GM18870 (cell line): Measurements from ENCODE around the gene URGCP.
"Not testable (repeated sequence)": the region's sequence is repeated elsewhere in the genome, so short reads cannot be mapped to it uniquely, and the experiment has no call there.

Experiments
- ATAC-seq: cut with Tn5 transposase; IDR thresholded peaks from one replicate; pipeline ENCODE4 v1.9.1; 2021; ENCODE audit warnings: moderate library complexity; ENCODE audit not compliant: unreplicated experiment

URGCP gene

DNA sequence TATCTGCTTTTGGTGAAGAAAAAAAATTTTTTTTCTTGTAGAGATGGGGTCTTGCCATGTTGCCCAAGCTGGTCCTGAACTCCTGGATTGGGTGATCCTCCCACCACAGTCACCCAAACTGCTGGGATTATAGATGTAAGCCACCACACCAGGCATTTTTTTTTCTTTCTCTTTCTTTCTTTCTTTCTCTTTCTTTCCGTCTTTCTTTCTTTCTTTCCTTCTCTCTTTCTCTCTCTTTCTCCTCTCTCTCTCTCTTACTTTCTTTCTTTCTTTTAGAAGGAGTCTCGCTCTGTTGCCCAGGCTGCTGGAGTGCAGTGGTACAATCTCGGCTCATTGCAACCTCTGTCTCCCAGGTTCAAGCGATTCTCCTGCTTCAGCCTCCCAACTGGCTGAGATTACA, 16.3 kb upstream of the URGCP start:
- ATAC-seq, result no peak

DNA sequence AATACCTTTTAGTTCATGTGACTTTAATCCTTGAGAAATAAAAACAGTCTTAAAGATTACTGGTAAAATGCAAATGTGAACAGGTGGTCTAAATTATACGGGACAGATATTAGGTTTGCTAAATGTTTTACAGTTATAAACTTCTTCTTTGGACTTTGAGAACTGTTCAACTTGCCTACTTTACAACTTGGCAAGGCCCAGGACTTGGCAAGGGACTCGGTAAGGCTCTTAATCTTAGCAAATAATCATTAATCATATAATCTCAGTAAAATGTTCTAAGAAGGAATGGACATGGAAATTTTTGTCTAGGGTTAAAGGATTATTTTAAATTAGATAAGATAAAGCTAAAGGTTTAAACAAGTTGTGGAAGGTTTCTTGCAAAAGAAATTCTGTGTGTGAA, 15.0 kb upstream of the URGCP start:
- ATAC-seq, result no peak

- no peak for ATAC-seq
Observed at GRCh38 chr7:43915907-43916306, 9.5 kb upstream of the URGCP start.

DNA sequence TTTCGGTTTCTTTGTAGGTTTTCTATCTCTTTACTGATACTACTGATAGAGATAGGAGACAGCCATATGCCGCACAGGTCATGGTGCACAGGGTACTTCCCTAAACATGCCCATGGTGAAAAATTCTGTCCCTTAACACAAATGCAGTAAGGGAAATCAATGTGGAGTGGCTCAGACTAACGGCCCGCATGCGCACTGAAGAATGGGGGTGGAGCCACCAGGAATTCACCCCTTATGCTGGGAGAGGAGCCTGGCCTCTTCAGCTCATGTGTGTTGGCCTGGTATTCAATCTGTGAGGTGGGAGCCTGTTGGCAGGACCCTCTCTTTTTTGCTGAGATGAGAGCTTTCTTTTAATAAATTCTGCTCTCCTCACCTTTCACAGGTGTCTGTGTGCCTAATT, 8.4 kb upstream of the URGCP start:
- no peak for ATAC-seq

GRCh38 chr7:43905956-43906330, 453 bp downstream of the URGCP start:
- ATAC-seq, result no peak

GRCh38 chr7:43905209-43905946, 1.0 kb downstream of the URGCP start:
- no peak for ATAC-seq

GRCh38 chr7:43904533-43905208, 1.7 kb downstream of the URGCP start:
- no peak for ATAC-seq

GRCh38 chr7:43902542-43903054, 3.8 kb downstream of the URGCP start:
- no peak for ATAC-seq

DNA sequence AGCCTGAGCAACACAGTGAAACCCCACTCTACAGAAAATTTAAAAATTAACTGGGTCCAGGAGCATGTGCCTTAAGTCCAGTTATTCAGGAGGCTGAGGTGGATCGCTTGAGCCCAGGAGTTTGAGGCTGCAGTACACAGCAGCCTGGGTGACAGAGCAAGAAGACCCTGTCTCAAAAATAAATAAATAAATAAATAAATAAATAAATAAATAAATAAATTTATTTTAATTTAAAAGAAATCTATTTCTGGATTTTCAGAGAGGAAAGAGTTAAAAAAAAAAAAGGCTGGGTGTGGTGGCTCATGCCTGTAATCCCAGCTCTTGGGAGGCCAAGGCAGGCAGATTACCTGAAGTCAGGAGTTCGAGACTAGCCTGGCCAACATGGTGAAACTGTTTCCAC, 7.8 kb downstream of the URGCP start:
- not testable (repeated sequence) for ATAC-seq

DNA sequence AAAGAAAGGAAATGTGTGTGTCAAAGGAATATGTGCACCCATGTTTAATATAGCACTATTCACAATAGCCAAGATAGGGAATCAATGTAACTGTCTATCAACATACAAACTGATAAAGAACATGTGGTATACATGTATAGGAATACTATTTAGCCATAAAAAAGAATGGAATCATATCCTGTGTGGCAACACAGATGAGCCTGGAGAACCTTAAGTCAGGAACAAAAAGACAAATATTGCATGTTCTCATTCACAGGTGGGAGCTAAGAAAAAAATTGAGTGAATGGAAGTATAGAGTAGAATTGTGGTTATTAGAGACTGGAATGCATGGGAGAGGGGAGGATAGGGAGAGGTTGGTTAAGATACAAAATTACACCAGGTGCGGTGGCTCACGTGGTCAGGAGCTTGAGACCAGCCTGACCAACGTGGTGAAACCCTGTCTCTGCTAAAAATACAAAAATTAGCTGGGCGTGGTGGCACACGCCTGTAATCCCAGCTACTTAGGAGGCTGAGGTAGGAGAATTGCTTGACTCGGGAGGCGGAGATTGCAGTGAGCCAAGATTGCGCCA, 10.5 kb downstream of the URGCP start:
- no peak for ATAC-seq

DNA sequence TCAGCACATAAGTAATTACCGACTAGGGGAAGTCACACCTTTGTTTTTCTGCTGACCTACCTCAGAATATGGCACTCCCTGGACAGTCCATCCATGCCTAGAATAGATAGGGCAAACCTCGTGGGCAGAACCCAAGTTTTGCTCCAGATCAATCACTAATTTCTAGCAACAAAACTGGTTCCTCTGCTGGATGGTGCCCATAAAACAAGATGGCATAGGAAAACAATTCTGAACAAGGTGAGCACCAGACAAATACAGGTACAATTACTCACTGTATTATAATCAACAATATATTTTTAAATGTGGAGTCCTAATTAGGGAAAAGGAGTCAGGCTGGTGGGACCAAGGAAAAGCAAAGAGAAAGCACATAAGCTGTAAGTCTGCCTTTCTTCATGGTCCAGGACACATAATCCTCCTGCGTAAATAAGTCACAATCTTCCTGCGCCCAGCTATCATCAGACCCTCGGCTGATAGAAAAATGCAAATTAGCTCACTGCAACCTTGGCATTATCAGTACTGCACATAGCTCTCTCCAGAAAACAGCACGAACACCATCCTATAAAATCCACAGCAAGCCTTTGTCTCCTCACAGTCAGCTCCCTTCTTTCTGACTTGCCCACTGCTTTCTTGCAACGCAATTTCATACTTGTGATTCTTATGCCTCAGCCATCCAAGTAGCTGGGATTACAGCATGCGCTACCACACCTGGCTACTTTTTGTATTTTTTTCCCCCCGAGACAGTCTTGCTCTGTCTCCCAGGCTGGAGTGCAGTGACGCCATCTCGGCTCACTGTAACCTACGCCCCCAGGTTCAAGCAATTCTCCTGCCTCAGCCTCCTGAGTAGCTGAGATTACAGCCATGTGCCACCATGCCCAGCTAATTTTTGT, 15.1 kb downstream of the URGCP start:
- ATAC-seq, result no peak

DNA sequence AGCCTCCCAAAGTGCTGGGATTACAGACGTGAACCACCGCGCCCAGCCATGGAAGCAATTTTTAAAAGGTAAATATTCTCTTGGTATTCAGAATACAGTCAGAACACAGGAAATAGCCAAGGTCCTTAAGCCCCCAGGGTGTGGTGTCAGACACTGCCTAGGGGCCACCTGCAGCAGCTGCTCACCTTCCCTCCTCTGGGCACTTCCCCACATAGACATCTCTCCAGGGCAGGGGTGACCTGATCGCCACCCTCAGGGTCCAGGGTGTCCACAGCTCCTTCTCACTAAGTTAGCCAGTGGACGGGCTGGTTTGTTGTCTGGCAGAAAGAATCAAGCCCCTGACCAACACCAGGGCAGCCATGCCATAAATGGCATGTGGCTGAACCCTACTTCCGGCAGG, 15.9 kb downstream of the URGCP start:
- ATAC-seq, result no peak

DNA sequence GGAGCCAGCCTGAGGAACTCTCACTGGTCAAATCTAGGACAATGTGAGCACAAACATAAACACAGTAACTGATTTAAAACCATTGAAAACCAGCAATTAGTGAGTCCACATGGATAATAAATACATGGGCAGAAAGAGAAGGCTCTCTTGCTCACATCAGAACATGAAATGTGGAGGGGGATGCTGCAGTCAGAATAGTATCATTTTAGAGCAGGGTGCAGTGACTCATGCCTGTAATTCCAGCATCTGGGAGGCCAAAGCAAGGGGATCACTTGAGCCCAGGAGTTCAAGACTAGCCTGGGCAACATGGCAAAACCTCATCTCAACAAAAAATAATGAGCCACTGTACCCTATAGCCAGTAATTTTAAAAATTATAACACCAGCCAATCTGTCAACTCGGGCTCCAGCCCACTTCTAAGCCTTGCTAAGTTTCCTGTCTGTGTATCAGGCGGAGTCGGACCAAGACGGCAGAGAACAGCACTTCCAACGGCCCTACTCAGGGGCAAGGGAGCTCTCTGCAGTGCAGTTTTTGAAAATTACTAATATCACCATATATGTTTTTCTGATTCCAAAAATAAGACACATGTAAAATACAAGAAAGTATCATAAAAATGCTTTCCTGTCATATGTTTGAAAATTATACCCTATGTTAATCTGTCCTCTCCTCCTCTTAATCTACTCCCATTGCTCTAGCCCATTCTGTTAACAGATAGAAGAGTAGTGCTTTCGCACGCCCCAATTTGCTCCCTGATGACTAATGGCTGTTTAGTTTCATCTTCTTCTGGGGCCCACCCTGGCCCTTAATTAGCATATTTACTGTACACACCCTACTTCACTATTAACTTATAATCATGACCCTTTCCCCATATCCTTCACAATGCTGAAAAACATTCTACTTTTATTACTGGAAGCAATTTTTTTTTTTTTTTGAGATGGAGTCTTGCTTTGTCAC, 17.1 kb downstream of the URGCP start:
- no peak for ATAC-seq

GRCh38 chr7:43884617-43885016, 21.8 kb downstream of the URGCP start:
- ATAC-seq, result no peak

DNA sequence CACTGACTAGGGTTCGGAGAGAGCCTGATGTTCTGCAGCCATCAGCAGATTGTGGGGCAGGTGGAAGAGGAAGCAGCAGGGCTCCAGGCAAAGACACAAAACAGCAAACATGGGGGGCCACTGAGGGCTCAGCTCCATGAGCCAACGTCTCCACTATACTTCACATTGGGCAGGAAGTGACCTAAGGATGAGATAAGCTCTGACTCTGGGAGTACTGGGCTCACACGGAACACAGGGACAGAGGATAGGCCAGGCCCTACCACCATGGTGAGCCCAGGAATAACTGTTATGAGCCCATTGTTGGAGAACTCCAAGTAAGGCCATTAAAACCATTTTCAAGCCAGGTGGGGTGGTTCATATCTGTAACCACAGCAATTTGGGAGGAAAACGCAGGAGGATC, 22.2 kb downstream of the URGCP start:
- no peak for ATAC-seq

DNA sequence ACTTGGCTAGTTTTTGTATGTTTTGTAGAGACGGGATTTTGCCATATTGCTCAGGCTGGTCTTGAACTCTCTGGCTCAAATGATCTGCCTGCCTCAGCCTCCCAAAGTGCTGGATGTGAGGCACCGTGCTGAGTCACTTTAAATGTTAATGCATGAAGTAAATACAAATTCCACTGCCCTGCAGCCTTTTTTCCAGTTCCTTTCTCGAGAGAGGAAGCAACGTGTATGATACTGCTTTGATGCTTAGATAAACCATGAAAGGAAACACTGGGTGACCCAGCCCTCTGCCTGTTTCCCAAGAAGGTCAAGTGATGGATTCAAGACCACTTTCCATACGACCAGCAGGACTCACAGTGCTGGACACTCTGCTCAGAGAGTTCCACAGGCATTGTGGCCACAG, 25.8 kb downstream of the URGCP start:
- no peak for ATAC-seq

GRCh38 chr7:43879477-43879876, 26.9 kb downstream of the URGCP start:
- no peak for ATAC-seq

DNA sequence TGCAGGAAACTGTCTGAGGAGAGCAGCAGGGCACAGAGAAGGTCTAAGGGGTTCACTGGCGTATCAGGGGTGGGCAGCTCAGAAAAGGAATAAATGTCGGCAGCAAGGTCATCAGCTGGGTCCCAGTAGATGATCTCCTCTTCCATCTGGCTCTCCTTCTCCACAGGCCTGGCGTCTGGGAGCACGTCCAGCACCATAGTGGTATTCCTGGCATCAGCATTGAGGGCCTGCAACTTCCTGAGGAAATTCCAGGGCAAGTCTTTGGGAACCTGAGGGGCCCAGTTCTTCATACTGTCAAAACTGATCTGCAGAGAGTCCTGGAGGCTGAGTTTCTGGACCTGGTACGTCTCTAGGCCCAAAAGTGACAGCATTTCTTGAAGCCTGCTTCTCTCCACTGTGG, 27.5 kb downstream of the URGCP start:
- ATAC-seq, result no peak

DNA sequence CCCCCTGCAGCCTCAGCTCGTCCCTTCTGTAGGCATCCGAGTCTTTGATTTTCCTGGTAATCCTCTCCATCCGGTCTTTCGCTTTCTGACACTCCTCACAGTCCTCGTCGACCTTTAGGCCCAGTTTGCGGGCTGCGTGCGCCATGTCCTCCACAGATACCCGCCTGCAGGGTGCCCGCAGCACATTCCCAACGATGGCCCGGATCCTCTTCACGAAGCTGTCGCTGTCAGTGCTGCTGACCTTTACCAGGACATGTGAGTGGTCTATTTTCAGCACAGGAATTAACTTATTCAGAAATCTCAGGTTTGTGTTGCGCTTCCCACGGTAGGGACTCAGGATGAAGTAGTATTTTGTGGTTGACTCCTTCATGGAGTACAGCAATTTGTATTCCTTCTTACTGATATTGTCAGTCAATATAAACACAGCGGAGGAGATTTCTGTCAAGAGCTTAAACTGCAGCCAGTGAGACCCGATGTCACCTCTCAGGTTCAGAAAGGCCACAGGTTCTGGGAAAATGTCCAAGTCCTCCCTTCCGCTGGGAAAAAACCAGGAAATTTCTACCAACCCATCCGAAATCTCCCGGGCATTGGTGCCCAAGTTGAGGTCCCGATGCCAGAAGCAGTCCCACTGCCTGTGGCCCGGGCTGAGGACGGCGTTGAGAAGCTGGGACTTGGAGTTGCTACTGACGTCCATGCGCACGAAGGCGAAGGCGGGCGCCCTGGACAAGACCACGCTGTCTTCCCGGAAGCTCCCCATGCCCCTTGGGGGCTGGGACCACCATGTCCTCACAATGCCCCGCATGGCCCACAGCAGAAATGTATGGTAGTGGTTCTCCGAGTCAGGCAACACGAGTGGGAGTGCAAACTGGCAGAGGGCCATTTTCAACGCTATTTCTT, 28.2 kb downstream of the URGCP start:
- no peak for ATAC-seq
